Prostate gland (tissue), 2 donors: ENCODE results near the gene DDX51. TPM values are rescaled to one million over a fixed set of nuclear protein-coding genes. Genes with fewer than 3 reads are reported as not detected.

Experiments used
- DNase-seq: peaks from one replicate; pipeline ENCODE4 v3.0.0-alpha.2; 2019; ENCODE audit warnings: low spot score
- H3K27ac ChIP-seq, 2 donors: fragments of 200-600 bp; sonication (generic); 2 replicates each; pipeline ENCODE4 v1.5.1; 2017 to 2019
- H3K27me3 ChIP-seq: fragments of 200-600 bp; sonication (generic); replicated peaks from 2 replicates; pipeline ENCODE4 v1.5.1; 2019; ENCODE audit not compliant: insufficient read depth
- H3K36me3 ChIP-seq, 2 donors: fragments of 200-600 bp; sonication (generic); 1 replicate in 1 of 2; 2 replicates in 1 of 2; pipeline versions ENCODE4 v1.5.1 to v1.8.1; 2017 to 2019
- H3K4me1 ChIP-seq: fragments of 200-600 bp; sonication (generic); replicated peaks from 2 replicates; pipeline ENCODE4 v1.5.1; 2019
- H3K4me3 ChIP-seq, 2 donors: fragments of 200-600 bp; sonication (generic); 2 replicates each; pipeline ENCODE4 v1.5.1; 2017 to 2019
- H3K9me3 ChIP-seq: fragments of 200-600 bp; sonication (generic); 2 replicates; pipeline ENCODE4 v1.5.1; 2017
- POLR2A ChIP-seq: fragments of 450-650 bp; IDR thresholded peaks from one replicate; pipeline ENCODE4 v1.6.1; 2016; ENCODE audit warnings: antibody characterized with exemption, mild to moderate bottlenecking
- POLR2AphosphoS5 ChIP-seq: sonication (generic); formaldehyde crosslinking; IDR thresholded peaks from one replicate; pipeline ENCODE4 v1.6.1; 2017; ENCODE audit warnings: antibody characterized with exemption
- WGBS: methylation state at CpG from one replicate; pipeline ENCODE4 v1.1.5; 2018; 5-methylcytosine and 5-hydroxymethylcytosine counted together
- intact Hi-C: fragments of 100-400 bp; cut with DNase I; formaldehyde crosslinking; loops from one replicate; pipeline ENCODE4 v1.14.2; 2022
- total RNA-seq, 2 donors: library from RNA; depleted of rRNA; stranded (reverse); fragments of >200 nt; gene quantifications; one replicate each; pipeline ENCODE4 v1.1.0, GENCODE V29; 2016
- TF ChIP-seq, protein P1 (sequence below), 4 experiments: fragments of 200-600 bp in 2 of 4; fragments of 450-650 bp in 2 of 4; sonication (generic) in 2 of 4; IDR thresholded peaks; 1 replicate in 3 of 4; 2 replicates in 1 of 4; pipeline ENCODE4 v1.5.1; 2016 to 2019; ENCODE audit warnings: antibody characterized with exemption in 4 of 4, mild to moderate bottlenecking in 2 of 4, moderate library complexity in 2 of 4

The DDX51 gene
- total RNA-seq, 2 donors from 2014 or later: 12.7 to 29.0 TPM

DNA sequence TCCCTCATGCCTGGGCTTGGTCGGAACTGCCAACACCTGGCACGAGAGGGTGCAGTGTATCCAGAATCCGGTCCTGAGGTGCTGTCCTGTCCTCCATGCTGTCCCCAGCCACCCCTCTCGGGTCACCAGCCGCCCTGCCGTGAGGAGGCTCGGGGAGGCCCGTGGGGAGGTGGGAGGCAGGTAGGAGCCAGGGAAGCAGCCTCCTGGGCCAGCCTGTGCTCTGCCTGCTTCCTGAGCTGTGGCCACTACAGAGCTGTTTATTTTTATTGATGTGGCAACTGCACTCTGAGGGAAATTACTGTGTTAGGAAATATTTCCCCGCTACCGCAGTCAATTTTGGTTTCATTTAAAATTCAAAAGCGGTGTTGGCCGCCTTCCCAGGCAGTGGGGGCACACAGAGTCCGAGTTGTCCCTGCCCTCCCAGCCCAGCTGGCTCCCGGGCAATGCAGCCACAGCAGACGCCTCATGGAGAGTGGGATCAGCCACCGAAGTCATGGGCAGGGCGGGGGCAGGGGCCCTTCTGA, 18.5 kb upstream of the DDX51 start:
- Histone ChIP-seq H3K4me3 (no peak overlapping the region), H3K9me3 (no peaks in the 10 kb centered on the region), H3K4me1 (no peaks in the 10 kb centered on the region), H3K27me3 (peaks cover 4% of the 10 kb centered on the region), H3K27ac (no peak overlapping the region), H3K36me3 (no peaks in the 10 kb centered on the region)
- DNase-seq: no peak
- intact Hi-C loops: no loop called here
- TF ChIP-seq, protein P1, sequence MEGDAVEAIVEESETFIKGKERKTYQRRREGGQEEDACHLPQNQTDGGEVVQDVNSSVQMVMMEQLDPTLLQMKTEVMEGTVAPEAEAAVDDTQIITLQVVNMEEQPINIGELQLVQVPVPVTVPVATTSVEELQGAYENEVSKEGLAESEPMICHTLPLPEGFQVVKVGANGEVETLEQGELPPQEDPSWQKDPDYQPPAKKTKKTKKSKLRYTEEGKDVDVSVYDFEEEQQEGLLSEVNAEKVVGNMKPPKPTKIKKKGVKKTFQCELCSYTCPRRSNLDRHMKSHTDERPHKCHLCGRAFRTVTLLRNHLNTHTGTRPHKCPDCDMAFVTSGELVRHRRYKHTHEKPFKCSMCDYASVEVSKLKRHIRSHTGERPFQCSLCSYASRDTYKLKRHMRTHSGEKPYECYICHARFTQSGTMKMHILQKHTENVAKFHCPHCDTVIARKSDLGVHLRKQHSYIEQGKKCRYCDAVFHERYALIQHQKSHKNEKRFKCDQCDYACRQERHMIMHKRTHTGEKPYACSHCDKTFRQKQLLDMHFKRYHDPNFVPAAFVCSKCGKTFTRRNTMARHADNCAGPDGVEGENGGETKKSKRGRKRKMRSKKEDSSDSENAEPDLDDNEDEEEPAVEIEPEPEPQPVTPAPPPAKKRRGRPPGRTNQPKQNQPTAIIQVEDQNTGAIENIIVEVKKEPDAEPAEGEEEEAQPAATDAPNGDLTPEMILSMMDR (IDR thresholded peaks at IDR 0.05): no peak
- TF ChIP-seq POLR2A (no peak), POLR2AphosphoS5 (no peak)
- 9% methylated on average over 17 of the region's 17 CpGs for WGBS

- no peak overlapping the region for H3K27ac ChIP-seq
- DNase-seq: no peak
- H3K36me3 ChIP-seq: no peaks in the 10 kb centered on the region
- TF ChIP-seq POLR2A (no peak), POLR2AphosphoS5 (no peak)
- TF ChIP-seq, protein P1 (IDR thresholded peaks at IDR 0.05): no peak
- no peaks in the 10 kb centered on the region for H3K4me1 ChIP-seq
- H3K27me3 ChIP-seq: peaks cover 4% of the 10 kb centered on the region
- 49% methylated on average over 17 of the region's 17 CpGs for WGBS
- H3K9me3 ChIP-seq: no peaks in the 10 kb centered on the region
- H3K4me3 ChIP-seq: no peak overlapping the region
- intact Hi-C loops: no loop called here
These were observed 17.8 kb upstream of the DDX51 start for GRCh38 chr12:132161796-132162507.

- no peaks in the 10 kb centered on the region for H3K9me3 ChIP-seq
- intact Hi-C loops: no loop called here
- no peak overlapping the region for H3K4me3 ChIP-seq
- peaks cover 4% of the 10 kb centered on the region for H3K27me3 ChIP-seq
- 65% methylated on average over 14 of the region's 14 CpGs for WGBS
- H3K36me3 ChIP-seq: no peaks in the 10 kb centered on the region
- DNase-seq: no peak
- H3K27ac ChIP-seq: no peak overlapping the region
- H3K4me1 ChIP-seq: no peaks in the 10 kb centered on the region
- TF ChIP-seq POLR2A: no peak
- TF ChIP-seq, protein P1 (IDR thresholded peaks at IDR 0.05): no peak
- TF ChIP-seq POLR2AphosphoS5: no peak
These were observed 17.1 kb upstream of the DDX51 start for GRCh38 chr12:132161036-132161781.

DNA sequence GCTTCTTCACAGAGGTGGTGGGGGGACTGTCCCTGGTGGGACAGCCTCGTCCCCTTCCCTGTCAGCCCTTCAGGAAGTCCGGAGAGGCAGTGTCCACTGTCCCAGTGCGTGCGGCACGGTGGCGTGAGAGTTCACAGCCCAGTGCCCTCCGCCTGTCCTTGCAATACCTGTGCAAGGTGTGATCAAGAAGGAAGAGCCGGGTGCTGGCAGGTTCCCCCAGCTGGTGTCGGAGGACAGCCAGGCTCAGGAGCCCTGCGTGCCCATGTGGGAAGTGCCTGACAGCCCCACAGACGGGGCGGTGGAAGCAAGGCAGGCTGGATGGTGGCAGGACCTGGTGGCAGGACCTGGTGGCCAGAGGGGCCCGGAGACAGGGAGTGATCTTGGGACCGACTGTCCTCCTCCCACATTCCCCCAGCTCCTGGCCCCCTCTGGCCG, 16.5 kb upstream of the DDX51 start:
- TF ChIP-seq POLR2A: no peak
- TF ChIP-seq POLR2AphosphoS5: no peak
- TF ChIP-seq, protein P1 (IDR thresholded peaks at IDR 0.05): no peak
- Histone ChIP-seq H3K9me3 (no peaks in the 10 kb centered on the region), H3K4me3 (no peak overlapping the region), H3K4me1 (no peaks in the 10 kb centered on the region), H3K36me3 (no peaks in the 10 kb centered on the region), H3K27me3 (peaks cover 4% of the 10 kb centered on the region), H3K27ac (no peak overlapping the region)
- intact Hi-C loops: no loop called here
- DNase-seq: no peak
- WGBS: 89% methylated on average over 15 of the region's 15 CpGs
